Stimulated activated CD4-positive, alpha-beta T cell treated with anti-CD3 and anti-CD28 coated beads, Interleukin-4, amount 100 ng/mL, for 24 hours (primary cell): ENCODE data around the gene BNC1.
"Not testable (repeated sequence)": the region's sequence is repeated elsewhere in the genome, so short reads cannot be mapped to it uniquely, and the experiment has no call there.

Experiments
- DNase-seq: peaks from one replicate; pipeline ENCODE4 v3.0.0-alpha.2; 2020

The BNC1 gene

GRCh38 chr15:83230242-83230641, 54.2 kb downstream of the BNC1 start:
- DNase-seq, result no peak

GRCh38 chr15:83225449-83225848, 59.0 kb downstream of the BNC1 start:
- DNase-seq, result no peak

GRCh38 chr15:83221781-83222180, 62.7 kb downstream of the BNC1 start:
- not testable (repeated sequence) for DNase-seq

GRCh38 chr15:83219026-83219425, 65.4 kb downstream of the BNC1 start:
- no peak for DNase-seq

- no peak for DNase-seq
These were observed 69.2 kb downstream of the BNC1 start for GRCh38 chr15:83215306-83215705.

GRCh38 chr15:83210619-83211018, 73.8 kb downstream of the BNC1 start:
- no peak for DNase-seq

GRCh38 chr15:83209333-83209732, 75.1 kb downstream of the BNC1 start:
- DNase-seq, result no peak

GRCh38 chr15:83208367-83208661, 76.2 kb downstream of the BNC1 start:
- no peak for DNase-seq

- no peak for DNase-seq
These were observed 76.7 kb downstream of the BNC1 start, which contains the start of gene HDGFL3 for GRCh38 chr15:83207660-83208366. HDGFL3 (minus strand) TSS chr15:83207823; CDS start chr15:83207414, 409 bp downstream.

GRCh38 chr15:83207009-83207659, 77.3 kb downstream of the BNC1 start:
- DNase-seq, result no peak

- no peak for DNase-seq
These were observed 77.9 kb downstream of the BNC1 start for GRCh38 chr15:83206526-83207008.
